Measurements from ENCODE around the gene SIX1.

Gene SIX1

DNA sequence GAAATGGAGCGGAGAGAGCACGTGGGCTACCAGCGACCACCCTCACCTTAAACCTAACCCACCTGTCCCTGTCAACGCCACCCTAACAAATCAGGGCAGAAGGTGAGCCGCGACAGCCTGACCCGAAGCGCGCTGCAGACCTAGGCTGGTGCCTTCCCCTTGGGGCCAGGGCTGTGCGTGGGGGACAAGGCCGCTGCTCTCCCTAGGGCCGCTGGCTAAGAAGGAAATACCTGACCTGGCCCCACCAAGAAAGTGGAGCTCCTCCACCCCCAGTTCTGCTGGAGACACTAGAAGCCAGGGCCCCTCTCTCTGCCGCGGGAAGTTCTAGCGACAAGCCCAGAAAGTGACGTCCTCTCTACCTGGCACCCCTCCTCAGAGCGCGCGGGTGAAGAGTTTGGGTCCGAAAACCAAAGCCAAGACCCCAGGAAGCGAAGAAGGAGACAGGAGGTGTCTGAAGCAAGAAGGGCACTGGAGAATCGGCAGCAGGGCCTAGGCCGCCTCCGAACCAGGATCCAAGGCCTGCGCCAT, 7.5 kb downstream of the SIX1 start:
- DNase-seq, result no peak

GRCh38 chr14:60640859-60641741, 8.2 kb downstream of the SIX1 start:
- DNase-seq, result no peak

GRCh38 chr14:60639674-60640073, 9.6 kb downstream of the SIX1 start:
- no peak for DNase-seq

DNA sequence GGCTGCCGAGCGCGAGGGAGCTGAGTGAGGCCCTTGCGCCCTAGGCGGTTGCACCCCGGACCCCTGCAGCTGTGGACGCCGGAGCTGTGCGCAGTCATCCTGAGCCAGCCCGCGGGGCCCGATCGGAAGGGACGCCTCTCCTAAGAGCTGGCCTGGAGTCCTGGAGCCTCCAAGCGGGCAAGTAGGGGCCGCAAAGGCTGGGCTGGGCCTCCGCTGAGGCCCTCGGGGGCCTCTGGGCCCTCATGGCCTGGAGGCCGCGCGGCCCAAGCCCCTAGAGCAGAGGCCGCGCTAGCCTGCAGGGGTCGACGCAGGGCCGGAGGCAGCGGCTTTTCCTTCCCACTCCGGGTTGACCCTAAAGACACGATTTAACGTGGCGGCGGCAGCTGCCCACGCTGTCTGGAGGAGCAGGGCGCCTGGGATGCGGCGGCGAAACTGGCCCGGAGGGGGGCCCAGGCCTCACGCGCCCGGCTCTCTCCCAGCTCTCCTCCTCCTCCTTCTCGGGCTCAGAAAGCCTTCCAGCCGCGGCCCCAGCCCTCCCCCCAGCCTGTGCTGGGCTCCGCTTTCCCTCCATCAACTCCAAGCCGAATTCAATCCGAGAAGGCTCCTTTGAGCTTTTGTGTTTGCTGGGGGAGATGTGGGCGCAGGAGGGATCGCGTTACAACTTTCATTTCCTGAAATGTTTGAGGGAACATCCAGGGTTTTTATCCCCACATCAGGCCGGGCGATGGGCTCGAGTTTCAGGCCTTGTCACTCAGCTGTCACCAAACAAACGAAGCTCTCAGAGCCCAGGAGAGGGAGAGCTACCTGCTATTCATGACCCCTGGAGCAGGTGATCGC, 11.6 kb downstream of the SIX1 start:
- DNase-seq, result no peak

- DNase-seq, result no peak
These were observed 12.3 kb downstream of the SIX1 start for GRCh38 chr14:60636879-60637478.

DNA sequence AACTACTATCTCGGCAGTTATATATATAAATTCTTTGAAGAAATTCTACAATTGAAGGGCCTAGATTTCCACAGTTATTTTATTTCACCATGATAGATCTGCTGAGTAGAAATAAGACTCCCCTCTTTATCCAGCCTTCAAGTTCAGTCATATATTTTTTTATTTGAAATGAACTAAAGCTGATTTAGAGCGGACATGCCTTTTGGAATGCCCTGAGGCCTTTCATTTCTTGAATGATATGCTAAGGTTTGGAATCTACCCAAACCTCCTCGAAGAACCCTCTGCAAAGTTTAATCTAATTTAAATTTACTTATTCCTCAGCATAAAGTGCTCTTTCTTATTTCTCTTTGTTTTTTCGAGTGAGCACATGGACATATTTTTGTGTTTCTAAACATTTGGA, 15.1 kb downstream of the SIX1 start:
- no peak for DNase-seq

DNA sequence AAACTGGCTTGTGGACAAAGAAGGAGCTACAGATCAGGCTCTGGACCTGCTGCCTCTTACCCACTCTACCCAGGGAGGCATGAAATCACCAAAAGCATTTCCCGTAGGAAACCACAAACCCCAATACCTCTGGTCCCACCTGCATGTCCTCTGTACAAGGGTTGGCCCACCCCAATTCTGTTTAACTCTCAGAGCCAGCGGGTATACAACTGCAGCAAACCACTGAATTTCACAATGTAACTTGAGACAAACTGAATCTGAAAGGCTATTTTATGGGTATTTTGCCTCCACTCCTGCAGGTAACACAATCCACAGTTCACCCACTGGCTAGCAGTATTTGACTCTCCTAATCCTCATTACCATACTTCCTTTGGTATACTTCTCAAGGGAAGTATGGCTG, 16.5 kb downstream of the SIX1 start:
- DNase-seq, result no peak

DNA sequence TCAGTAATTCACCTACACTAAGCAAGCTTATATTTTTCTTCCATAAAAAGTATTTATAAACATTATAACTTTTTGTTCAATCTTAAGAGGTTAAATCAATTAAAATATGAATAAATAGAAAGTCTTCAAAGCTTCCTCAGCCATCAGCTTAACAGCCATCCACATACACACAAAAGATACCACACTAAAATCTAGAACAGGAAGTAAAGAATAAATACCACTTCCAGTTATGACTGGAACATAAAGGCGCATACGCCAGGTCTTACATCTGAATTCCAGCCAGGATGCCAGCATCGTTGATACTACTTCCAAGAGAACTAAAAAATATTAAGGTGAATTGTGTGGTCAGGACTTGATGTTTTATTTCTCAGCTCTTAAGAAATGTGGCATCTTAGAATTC, 17.0 kb downstream of the SIX1 start:
- DNase-seq, result no peak

DNA sequence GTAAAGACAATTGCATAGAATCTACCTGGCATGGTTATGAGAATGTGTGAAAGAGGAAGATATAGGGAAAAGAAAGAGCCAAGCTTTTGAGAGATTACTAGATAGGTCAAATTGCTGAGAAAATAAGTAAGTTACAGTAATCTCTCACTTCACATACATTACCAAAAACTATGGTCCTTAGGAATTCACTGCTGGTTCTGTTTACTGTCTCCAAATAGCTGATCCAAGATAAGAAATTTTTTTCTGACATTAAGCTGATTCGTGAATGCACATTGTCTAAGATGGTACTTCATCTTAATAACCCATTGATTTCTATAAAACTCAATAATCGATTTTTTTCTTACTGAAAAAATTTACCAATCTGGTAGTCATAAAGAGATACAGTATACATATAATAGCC, 17.4 kb downstream of the SIX1 start:
- no peak for DNase-seq

- no peak for DNase-seq
These were observed 19.1 kb downstream of the SIX1 start for GRCh38 chr14:60630129-60630528.

GRCh38 chr14:60628892-60629291, 20.4 kb downstream of the SIX1 start:
- no peak for DNase-seq

DNA sequence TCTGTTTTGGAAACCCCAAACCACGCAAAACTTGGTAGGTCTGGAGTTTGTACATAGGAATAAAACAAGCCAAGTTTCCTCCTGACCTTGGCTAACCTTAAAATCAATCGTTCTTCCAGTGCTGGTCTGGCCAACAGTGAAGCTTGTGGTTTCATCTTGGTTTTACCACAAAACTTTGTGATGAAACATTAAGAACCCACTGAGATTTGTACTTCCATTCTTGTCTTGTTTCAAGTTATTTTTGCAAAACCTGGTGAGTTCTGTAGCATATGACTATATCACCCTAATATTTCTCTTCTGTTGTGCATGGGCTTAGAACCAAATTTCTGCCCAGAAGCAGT, 26.4 kb downstream of the SIX1 start:
- DNase-seq, result no peak

GRCh38 chr14:60622210-60622916, 26.9 kb downstream of the SIX1 start:
- no peak for DNase-seq

GRCh38 chr14:60621386-60621785, 27.9 kb downstream of the SIX1 start:
- no peak for DNase-seq

DNA sequence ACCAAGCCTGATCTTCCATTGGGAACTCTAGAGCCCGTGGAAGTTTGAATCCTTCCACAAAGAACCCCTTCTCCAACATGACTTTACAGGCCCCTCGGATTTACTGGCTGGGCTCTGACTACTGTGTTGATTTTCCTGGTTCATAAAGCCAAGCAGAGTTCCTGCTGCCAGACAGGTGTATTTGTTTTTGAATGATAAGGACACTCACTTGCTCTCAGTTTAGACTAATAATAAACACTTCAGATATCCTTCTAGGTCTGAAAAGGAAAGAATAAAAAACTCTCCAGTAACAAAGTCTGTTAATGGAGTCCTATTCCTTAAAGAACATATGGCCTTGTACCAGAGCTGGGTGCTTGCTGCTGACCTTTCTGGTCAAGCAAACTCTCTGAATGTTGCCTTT, 31.0 kb downstream of the SIX1 start:
- no peak for DNase-seq

GRCh38 chr14:60616461-60616959, 32.8 kb downstream of the SIX1 start:
- no peak for DNase-seq

DNA sequence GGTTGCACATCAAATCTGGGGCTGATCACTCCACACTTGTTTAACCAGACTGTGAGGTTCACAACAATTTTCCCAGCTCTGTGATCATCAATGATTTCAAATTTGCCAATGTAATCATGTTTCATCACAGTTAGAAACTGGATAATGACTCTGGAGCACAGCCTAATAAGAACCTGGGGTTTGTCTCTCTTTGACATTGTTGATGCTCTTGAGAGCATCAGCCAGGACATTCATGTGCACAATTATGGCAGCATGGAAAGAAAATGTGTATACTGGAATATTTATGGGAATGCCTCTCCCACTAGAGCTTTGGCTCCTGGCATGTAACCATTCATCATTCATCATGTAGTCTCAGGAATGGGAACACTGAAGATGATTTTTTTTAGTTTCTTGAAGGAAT, 47.0 kb downstream of the SIX1 start:
- DNase-seq, result no peak

GRCh38 chr14:60599727-60600126, 49.5 kb downstream of the SIX1 start:
- DNase-seq, result no peak

GRCh38 chr14:60596139-60596538, 53.1 kb downstream of the SIX1 start:
- no peak for DNase-seq

DNA sequence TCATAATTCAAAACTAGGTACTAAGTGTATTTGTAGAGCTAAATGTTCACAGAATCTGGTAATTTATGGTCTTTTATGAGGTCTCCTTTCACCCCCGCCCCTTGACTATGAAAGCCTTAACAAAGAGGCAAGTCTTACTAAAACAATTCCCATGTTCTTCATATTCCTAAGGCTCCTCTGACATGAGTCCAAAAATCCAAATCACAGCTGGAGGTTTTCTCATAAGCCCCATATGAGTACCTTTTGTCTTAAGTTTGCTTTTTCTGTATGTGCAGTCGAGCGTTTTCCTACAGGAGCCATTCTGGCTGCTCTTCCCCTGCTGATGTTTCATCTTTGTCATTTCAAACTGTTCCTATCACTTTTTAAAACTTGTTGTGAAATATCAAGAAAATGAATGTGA, 55.2 kb downstream of the SIX1 start:
- no peak for DNase-seq
